Measurements from ENCODE around the gene TOMM20.

The TOMM20 gene

DNA sequence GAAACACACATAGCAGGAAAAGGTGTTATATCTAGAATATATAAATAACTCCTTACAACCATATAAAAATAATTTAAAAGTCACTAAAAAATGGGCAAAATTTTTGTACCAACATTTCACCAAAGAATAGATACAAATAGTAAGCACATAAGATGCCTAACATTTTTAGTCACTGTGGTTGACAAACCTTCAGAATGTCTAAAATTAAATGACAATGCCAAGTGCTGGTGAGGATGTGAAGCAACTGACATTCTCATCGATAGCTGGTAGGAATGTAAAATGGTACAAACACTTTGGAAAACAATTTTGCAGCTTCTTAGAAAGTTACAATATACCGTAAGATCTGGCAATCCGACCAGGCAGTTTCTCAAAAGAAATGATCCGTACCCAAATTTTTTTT lies 14.4 kb upstream of the TOMM20 start:
- no peaks in the 10 kb centered on the region for H3K4me1 Mint-ChIP-seq
- peaks cover 80% of the 10 kb centered on the region for H3K36me3 Mint-ChIP-seq (ENCODE audit: low read depth)
- TF ChIP-seq, protein P1, sequence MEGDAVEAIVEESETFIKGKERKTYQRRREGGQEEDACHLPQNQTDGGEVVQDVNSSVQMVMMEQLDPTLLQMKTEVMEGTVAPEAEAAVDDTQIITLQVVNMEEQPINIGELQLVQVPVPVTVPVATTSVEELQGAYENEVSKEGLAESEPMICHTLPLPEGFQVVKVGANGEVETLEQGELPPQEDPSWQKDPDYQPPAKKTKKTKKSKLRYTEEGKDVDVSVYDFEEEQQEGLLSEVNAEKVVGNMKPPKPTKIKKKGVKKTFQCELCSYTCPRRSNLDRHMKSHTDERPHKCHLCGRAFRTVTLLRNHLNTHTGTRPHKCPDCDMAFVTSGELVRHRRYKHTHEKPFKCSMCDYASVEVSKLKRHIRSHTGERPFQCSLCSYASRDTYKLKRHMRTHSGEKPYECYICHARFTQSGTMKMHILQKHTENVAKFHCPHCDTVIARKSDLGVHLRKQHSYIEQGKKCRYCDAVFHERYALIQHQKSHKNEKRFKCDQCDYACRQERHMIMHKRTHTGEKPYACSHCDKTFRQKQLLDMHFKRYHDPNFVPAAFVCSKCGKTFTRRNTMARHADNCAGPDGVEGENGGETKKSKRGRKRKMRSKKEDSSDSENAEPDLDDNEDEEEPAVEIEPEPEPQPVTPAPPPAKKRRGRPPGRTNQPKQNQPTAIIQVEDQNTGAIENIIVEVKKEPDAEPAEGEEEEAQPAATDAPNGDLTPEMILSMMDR (IDR thresholded peaks at IDR 0.05) = no peak
- H3K9me3 Mint-ChIP-seq = no peaks in the 10 kb centered on the region
- no peak for DNase-seq
- H3K4me3 Mint-ChIP-seq = no peak overlapping the region
- no peak overlapping the region for H3K27ac Mint-ChIP-seq
- no peaks in the 10 kb centered on the region for H3K27me3 Mint-ChIP-seq (ENCODE audit: low read depth, poor library complexity)

DNA sequence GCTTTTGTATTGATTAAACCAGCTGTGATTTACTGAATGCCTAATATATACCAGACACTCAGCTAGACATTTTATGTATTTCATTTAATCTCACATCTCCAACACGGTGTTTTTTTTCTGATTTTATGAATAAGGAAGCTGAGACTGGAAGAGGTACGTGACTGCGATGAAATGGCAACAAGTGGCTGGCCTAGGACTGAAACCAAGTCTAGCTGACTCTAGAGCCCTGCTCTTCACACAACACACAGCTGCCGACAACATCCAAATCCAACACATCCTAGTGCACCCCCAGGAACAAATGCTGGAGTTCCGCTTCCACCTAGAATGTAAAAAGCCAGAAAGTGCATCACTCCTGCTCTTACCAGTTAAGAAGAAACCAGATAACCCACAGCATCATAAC lies 10.7 kb upstream of the TOMM20 start:
- DNase-seq = no peak
- H3K4me1 Mint-ChIP-seq = no peaks in the 10 kb centered on the region
- no peaks in the 10 kb centered on the region for H3K27me3 Mint-ChIP-seq (ENCODE audit: low read depth, poor library complexity)
- H3K27ac Mint-ChIP-seq = no peak overlapping the region
- no peak overlapping the region for H3K4me3 Mint-ChIP-seq
- no peaks in the 10 kb centered on the region for H3K9me3 Mint-ChIP-seq
- peaks cover 79% of the 10 kb centered on the region for H3K36me3 Mint-ChIP-seq (ENCODE audit: low read depth)
- TF ChIP-seq, protein P1 (IDR thresholded peaks at IDR 0.05) = no peak

DNA sequence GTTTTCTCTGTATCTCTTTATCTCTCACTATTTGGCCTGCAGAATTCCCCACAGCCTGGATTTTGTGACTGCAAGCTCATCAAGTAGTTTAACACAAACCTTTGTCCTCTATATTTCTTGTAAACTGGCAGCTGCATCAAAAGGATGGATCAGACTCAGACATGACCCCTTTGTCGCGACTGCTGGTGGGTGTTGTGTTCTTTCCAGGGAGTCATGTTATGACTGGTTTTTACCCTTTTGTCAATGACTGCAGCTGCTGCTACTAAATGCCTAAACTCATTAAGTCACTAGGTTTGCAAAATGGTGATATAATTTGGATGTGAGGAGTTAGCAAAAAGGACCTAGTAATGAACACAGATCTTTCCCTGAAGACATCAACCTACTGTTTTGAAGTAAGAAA lies 10.2 kb upstream of the TOMM20 start:
- no peak overlapping the region for H3K4me3 Mint-ChIP-seq
- no peaks in the 10 kb centered on the region for H3K27me3 Mint-ChIP-seq (ENCODE audit: low read depth, poor library complexity)
- no peak for DNase-seq
- no peaks in the 10 kb centered on the region for H3K9me3 Mint-ChIP-seq
- peaks cover 78% of the 10 kb centered on the region for H3K36me3 Mint-ChIP-seq (ENCODE audit: low read depth)
- H3K27ac Mint-ChIP-seq = peak overlapping the region; percentile 7
- TF ChIP-seq, protein P1 (IDR thresholded peaks at IDR 0.05) = no peak
- no peaks in the 10 kb centered on the region for H3K4me1 Mint-ChIP-seq

DNA sequence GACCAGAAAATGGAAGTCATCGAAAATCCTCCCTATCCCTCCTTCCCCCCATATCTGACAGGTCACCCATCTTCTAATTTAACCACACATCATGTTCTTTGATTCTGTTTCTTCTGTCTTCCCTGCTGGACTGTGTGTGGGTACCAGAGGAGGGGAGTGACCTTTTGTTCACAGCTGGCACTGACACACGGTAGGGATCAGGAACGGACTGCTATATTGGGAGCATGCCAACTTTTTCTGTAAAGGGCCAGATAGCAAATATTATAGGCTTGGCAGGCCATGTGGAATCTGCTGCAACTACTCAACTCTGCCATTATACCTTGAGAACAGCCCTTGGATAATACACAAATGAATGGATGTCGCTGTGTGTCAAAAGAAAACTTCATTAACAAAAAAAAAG lies 7.5 kb upstream of the TOMM20 start:
- no peaks in the 10 kb centered on the region for H3K9me3 Mint-ChIP-seq
- H3K4me3 Mint-ChIP-seq = no peak overlapping the region
- DNase-seq = no peak
- no peak overlapping the region for H3K27ac Mint-ChIP-seq
- H3K4me1 Mint-ChIP-seq = no peaks in the 10 kb centered on the region
- TF ChIP-seq, protein P1 (IDR thresholded peaks at IDR 0.05) = no peak
- peaks cover 72% of the 10 kb centered on the region for H3K36me3 Mint-ChIP-seq (ENCODE audit: low read depth)
- H3K27me3 Mint-ChIP-seq (ENCODE audit: low read depth, poor library complexity) = no peaks in the 10 kb centered on the region

DNA sequence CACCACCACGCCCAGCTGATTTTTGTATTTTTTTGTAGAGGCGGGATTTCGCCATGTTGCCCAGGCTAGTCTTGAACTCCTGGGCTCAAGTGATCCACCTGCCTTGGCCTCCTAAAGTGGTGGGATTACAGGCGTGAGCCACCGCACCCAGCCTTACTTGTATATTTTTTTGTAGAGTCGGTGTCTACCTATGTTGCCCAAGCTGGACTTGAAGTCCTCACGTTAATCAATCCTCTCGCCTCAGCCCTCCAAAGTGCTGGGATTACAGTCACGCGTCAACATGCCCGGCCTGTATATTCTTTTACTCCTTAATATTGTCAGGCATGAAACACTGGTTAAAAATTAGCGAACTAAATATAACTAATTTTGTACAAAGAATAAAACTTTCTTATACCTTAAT lies 5.5 kb upstream of the TOMM20 start:
- Mint-ChIP-seq H3K27ac (no peak overlapping the region), H3K27me3 (ENCODE audit: low read depth, poor library complexity) (no peaks in the 10 kb centered on the region), H3K9me3 (no peaks in the 10 kb centered on the region), H3K4me1 (peaks cover under 1% of the 10 kb centered on the region), H3K36me3 (ENCODE audit: low read depth) (peaks cover 71% of the 10 kb centered on the region), H3K4me3 (no peak overlapping the region)
- no peak for DNase-seq
- TF ChIP-seq, protein P1 (IDR thresholded peaks at IDR 0.05) = no peak

DNA sequence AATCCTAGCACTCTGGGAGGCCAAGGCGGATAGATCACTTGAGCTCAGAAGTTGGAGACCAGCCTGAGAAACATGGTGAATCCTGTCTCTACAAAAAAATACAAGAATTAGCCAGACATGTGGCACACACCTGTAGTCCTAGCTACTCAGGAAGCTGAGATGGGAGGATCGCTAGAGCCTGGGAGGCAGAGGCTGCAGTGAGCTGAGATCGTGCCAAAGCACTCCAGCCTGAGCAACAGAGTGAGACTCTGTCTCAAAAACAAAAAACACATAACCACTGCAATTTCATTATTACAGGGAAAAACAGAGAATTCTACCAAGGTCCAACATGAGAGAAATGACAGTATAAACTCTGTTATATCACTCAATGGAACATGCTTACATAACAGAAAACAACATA lies 4.4 kb upstream of the TOMM20 start:
- Mint-ChIP-seq H3K9me3 (no peaks in the 10 kb centered on the region), H3K27ac (no peak overlapping the region), H3K27me3 (ENCODE audit: low read depth, poor library complexity) (no peaks in the 10 kb centered on the region), H3K4me1 (peaks cover 4% of the 10 kb centered on the region), H3K36me3 (ENCODE audit: low read depth) (peaks cover 62% of the 10 kb centered on the region), H3K4me3 (no peak overlapping the region)
- DNase-seq = no peak
- TF ChIP-seq, protein P1 (IDR thresholded peaks at IDR 0.05) = no peak
